Measurements from ENCODE around the gene MAPK1. TPM values are rescaled to one million over a fixed set of nuclear protein-coding genes. Genes with fewer than 3 reads are reported as not detected.
"Not testable (repeated sequence)": the region's sequence is repeated elsewhere in the genome, so short reads cannot be mapped to it uniquely, and the experiment has no call there.

Gene MAPK1
- total and polyA plus RNA-seq, 4 donors: 13.6 to 159 (median 76.6) TPM

- ATAC-seq (ENCODE audit: low FRiP score): no peak
- WGBS, 2 donors: 89 to 95% methylated on average over 1 of the region's 1 CpG
- no peak overlapping the region for H3K27ac ChIP-seq (ENCODE audit: low read depth in 1 of 2, low read length in 2 of 2)
Observed at GRCh38 chr22:21824445-21824912, 43.0 kb downstream of the MAPK1 start.

GRCh38 chr22:21823740-21824444 is 43.6 kb downstream of the MAPK1 start:
- ATAC-seq (ENCODE audit: low FRiP score) (no peak), DNase-seq (no peak)
- no peaks in the 10 kb centered on the region for H3K27me3 ChIP-seq (ENCODE audit: control insufficient read depth in 1 of 2, insufficient read depth in 2 of 2, low read length in 1 of 2)
- no peaks in the 10 kb centered on the region for H3K36me3 ChIP-seq (ENCODE audit: control insufficient read depth in 1 of 2, insufficient read depth in 2 of 2, low read length in 1 of 2)
- peaks cover 5 to 19% of the 10 kb centered on the region in 2 donors for H3K4me1 ChIP-seq (ENCODE audit: control insufficient read depth in 1 of 2, insufficient read depth in 2 of 2, low read length in 2 of 2)
- no peak overlapping the region for H3K4me3 ChIP-seq (ENCODE audit: low read length in 2 of 2)
- WGBS, 2 donors: 43 to 46% methylated on average over 5 of the region's 5 CpGs
- no peak overlapping the region for H3K27ac ChIP-seq (ENCODE audit: low read depth in 1 of 2, low read length in 2 of 2)
- intact Hi-C loops (cut with DNase I): no loop called here
- H3K9me3 ChIP-seq (ENCODE audit: control insufficient read depth, low read length): no peaks in the 10 kb centered on the region

More at GRCh38 chr22:21824445-21824912, 43.0 kb downstream of the MAPK1 start:
- DNase-seq: no peak
- Histone ChIP-seq H3K36me3 (ENCODE audit: control insufficient read depth in 1 of 2, insufficient read depth in 2 of 2, low read length in 1 of 2) (no peaks in the 10 kb centered on the region), H3K27me3 (ENCODE audit: control insufficient read depth in 1 of 2, insufficient read depth in 2 of 2, low read length in 1 of 2) (no peaks in the 10 kb centered on the region), H3K4me3 (ENCODE audit: low read length in 2 of 2) (no peak overlapping the region), H3K4me1 (ENCODE audit: control insufficient read depth in 1 of 2, insufficient read depth in 2 of 2, low read length in 2 of 2) (peaks cover 5 to 17% of the 10 kb centered on the region in 2 donors), H3K9me3 (ENCODE audit: control insufficient read depth, low read length) (no peaks in the 10 kb centered on the region)
- intact Hi-C loops (cut with DNase I): no loop called here

GRCh38 chr22:21819183-21819770 is 48.2 kb downstream of the MAPK1 start:
- no peaks in the 10 kb centered on the region for H3K27me3 ChIP-seq (ENCODE audit: control insufficient read depth in 1 of 2, insufficient read depth in 2 of 2, low read length in 1 of 2)
- DNase-seq (no peak), ATAC-seq (ENCODE audit: low FRiP score) (no peak)
- H3K27ac ChIP-seq (ENCODE audit: low read depth in 1 of 2, low read length in 2 of 2): no peak overlapping the region
- no peaks in the 10 kb centered on the region for H3K9me3 ChIP-seq (ENCODE audit: control insufficient read depth, low read length)
- H3K4me3 ChIP-seq (ENCODE audit: low read length in 2 of 2): no peak overlapping the region
- WGBS, 2 donors: 86 to 88% methylated on average over 2 of the region's 2 CpGs
- intact Hi-C loops (cut with DNase I): loop anchor here in 1 of 2 donors (5.0 kb wide), 1 partner anchor 33 kb away; no protein-coding TSS in a partner anchor
- H3K4me1 ChIP-seq (ENCODE audit: control insufficient read depth in 1 of 2, insufficient read depth in 2 of 2, low read length in 2 of 2): peaks cover 0 to 23% of the 10 kb centered on the region in 2 donors
- H3K36me3 ChIP-seq (ENCODE audit: control insufficient read depth in 1 of 2, insufficient read depth in 2 of 2, low read length in 1 of 2): no peaks in the 10 kb centered on the region

GRCh38 chr22:21818487-21819182 is 48.8 kb downstream of the MAPK1 start:
- intact Hi-C loops (cut with DNase I): loop anchor here in 1 of 2 donors (5.0 kb wide), 1 partner anchor 34 kb away; no protein-coding TSS in a partner anchor

GRCh38 chr22:21817497-21817853 is 50.0 kb downstream of the MAPK1 start:
- not testable (repeated sequence) for H3K4me3 ChIP-seq (ENCODE audit: low read length in 2 of 2); DNase-seq; H3K27me3 ChIP-seq (ENCODE audit: control insufficient read depth in 1 of 2, insufficient read depth in 2 of 2, low read length in 1 of 2); ATAC-seq (ENCODE audit: low FRiP score); H3K36me3 ChIP-seq (ENCODE audit: control insufficient read depth in 1 of 2, insufficient read depth in 2 of 2, low read length in 1 of 2); H3K9me3 ChIP-seq (ENCODE audit: control insufficient read depth, low read length)
- Histone ChIP-seq H3K4me1 (ENCODE audit: control insufficient read depth in 1 of 2, insufficient read depth in 2 of 2, low read length in 2 of 2) (peaks cover 0 to 15% of the 10 kb centered on the region in 2 donors), H3K27ac (ENCODE audit: low read depth in 1 of 2, low read length in 2 of 2) (peak overlapping the region in 1 of 2 donors; percentile 47)
- 92 to 96% methylated on average over 3 of the region's 3 CpGs for WGBS, 2 donors
- intact Hi-C loops (cut with DNase I): loop anchor here in 1 of 2 donors (5.0 kb wide), 1 partner anchor 35 kb away; no protein-coding TSS in a partner anchor

More at GRCh38 chr22:21818487-21819182, 48.8 kb downstream of the MAPK1 start:
- H3K9me3 ChIP-seq (ENCODE audit: control insufficient read depth, low read length): no peaks in the 10 kb centered on the region
- H3K27me3 ChIP-seq (ENCODE audit: control insufficient read depth in 1 of 2, insufficient read depth in 2 of 2, low read length in 1 of 2): no peaks in the 10 kb centered on the region
- no peak overlapping the region for H3K27ac ChIP-seq (ENCODE audit: low read depth in 1 of 2, low read length in 2 of 2)
- ATAC-seq (ENCODE audit: low FRiP score): no peak
- DNase-seq: no peak
- 71 to 77% methylated on average over 8 of the region's 8 CpGs for WGBS, 2 donors
- H3K36me3 ChIP-seq (ENCODE audit: control insufficient read depth in 1 of 2, insufficient read depth in 2 of 2, low read length in 1 of 2): no peaks in the 10 kb centered on the region
- no peak overlapping the region for H3K4me3 ChIP-seq (ENCODE audit: low read length in 2 of 2)
- H3K4me1 ChIP-seq (ENCODE audit: control insufficient read depth in 1 of 2, insufficient read depth in 2 of 2, low read length in 2 of 2): peaks cover 0 to 18% of the 10 kb centered on the region in 2 donors

GRCh38 chr22:21816787-21817496 is 50.5 kb downstream of the MAPK1 start:
- DNase-seq (no peak), ATAC-seq (ENCODE audit: low FRiP score) (peak; percentile 88)
- no peaks in the 10 kb centered on the region for H3K27me3 ChIP-seq (ENCODE audit: control insufficient read depth in 1 of 2, insufficient read depth in 2 of 2, low read length in 1 of 2)
- no peak overlapping the region for H3K4me3 ChIP-seq (ENCODE audit: low read length in 2 of 2)
- WGBS, 2 donors: 61 to 62% methylated on average over 10 of the region's 10 CpGs
- H3K9me3 ChIP-seq (ENCODE audit: control insufficient read depth, low read length): no peaks in the 10 kb centered on the region
- H3K27ac ChIP-seq (ENCODE audit: low read depth in 1 of 2, low read length in 2 of 2): peak overlapping the region in 1 of 2 donors; percentile 47
- H3K4me1 ChIP-seq (ENCODE audit: control insufficient read depth in 1 of 2, insufficient read depth in 2 of 2, low read length in 2 of 2): peaks cover 0 to 15% of the 10 kb centered on the region in 2 donors
- no peaks in the 10 kb centered on the region for H3K36me3 ChIP-seq (ENCODE audit: control insufficient read depth in 1 of 2, insufficient read depth in 2 of 2, low read length in 1 of 2)
- intact Hi-C loops (cut with DNase I): loop anchor here in 1 of 2 donors (5.0 kb wide), 1 partner anchor 35 kb away; no protein-coding TSS in a partner anchor

GRCh38 chr22:21816472-21816786 is 51.0 kb downstream of the MAPK1 start:
- 34 to 37% methylated on average over 2 of the region's 2 CpGs for WGBS, 2 donors
- no peak overlapping the region for H3K4me3 ChIP-seq (ENCODE audit: low read length in 2 of 2)
- DNase-seq: no peak
- H3K9me3 ChIP-seq (ENCODE audit: control insufficient read depth, low read length): no peaks in the 10 kb centered on the region
- H3K27me3 ChIP-seq (ENCODE audit: control insufficient read depth in 1 of 2, insufficient read depth in 2 of 2, low read length in 1 of 2): no peaks in the 10 kb centered on the region
- H3K27ac ChIP-seq (ENCODE audit: low read depth in 1 of 2, low read length in 2 of 2): no peak overlapping the region
- no peaks in the 10 kb centered on the region for H3K36me3 ChIP-seq (ENCODE audit: control insufficient read depth in 1 of 2, insufficient read depth in 2 of 2, low read length in 1 of 2)
- H3K4me1 ChIP-seq (ENCODE audit: control insufficient read depth in 1 of 2, insufficient read depth in 2 of 2, low read length in 2 of 2): peaks cover 0 to 15% of the 10 kb centered on the region in 2 donors
- no peak for ATAC-seq (ENCODE audit: low FRiP score)
- intact Hi-C loops (cut with DNase I): loop anchor here in 1 of 2 donors (5.0 kb wide), 1 partner anchor 36 kb away; no protein-coding TSS in a partner anchor

GRCh38 chr22:21815958-21816357 is 51.5 kb downstream of the MAPK1 start:
- no peaks in the 10 kb centered on the region for H3K27me3 ChIP-seq (ENCODE audit: control insufficient read depth in 1 of 2, insufficient read depth in 2 of 2, low read length in 1 of 2)
- no peak for ATAC-seq (ENCODE audit: low FRiP score)
- DNase-seq: no peak
- H3K9me3 ChIP-seq (ENCODE audit: control insufficient read depth, low read length): no peaks in the 10 kb centered on the region
- H3K27ac ChIP-seq (ENCODE audit: low read depth in 1 of 2, low read length in 2 of 2): no peak overlapping the region
- intact Hi-C loops (cut with DNase I): loop anchor here in 1 of 2 donors (5.0 kb wide), 1 partner anchor 36 kb away; no protein-coding TSS in a partner anchor
- no peak overlapping the region for H3K4me3 ChIP-seq (ENCODE audit: low read length in 2 of 2)
- peaks cover 0 to 15% of the 10 kb centered on the region in 2 donors for H3K4me1 ChIP-seq (ENCODE audit: control insufficient read depth in 1 of 2, insufficient read depth in 2 of 2, low read length in 2 of 2)
- H3K36me3 ChIP-seq (ENCODE audit: control insufficient read depth in 1 of 2, insufficient read depth in 2 of 2, low read length in 1 of 2): no peaks in the 10 kb centered on the region
- 89 to 93% methylated on average over 2 of the region's 2 CpGs for WGBS, 2 donors

All from aorta (tissue), 5 donors.